CD4-positive, alpha-beta T cell (primary cell): ENCODE data around the gene LDAH. TPM values are rescaled to one million over a fixed set of nuclear protein-coding genes. Genes with fewer than 3 reads are reported as not detected.
A peak's percentile ranks its signal among the peaks of the same experiment; 100 is the strongest.
"Not testable (repeated sequence)": the region's sequence is repeated elsewhere in the genome, so short reads cannot be mapped to it uniquely, and the experiment has no call there.

Experiments used
- ATAC-seq: fragments of 200-7000 bp; cut with Tn5 transposase; one replicate; pipeline ENCODE4 v1.10.0; 2022; ENCODE audit warnings: mild to moderate bottlenecking; ENCODE audit not compliant: poor library complexity
- CTCF ChIA-PET: fragments of 350-600 bp; sonication (Branson Sonifier 250); formaldehyde crosslinking; loops from one replicate; lab custom pipeline; 2021; ENCODE audit warnings: antibody characterized with exemption, inconsistent platforms; lab: Charles Lee
- POLR2A ChIA-PET: fragments of 350-600 bp; sonication (Branson Sonifier 250); formaldehyde crosslinking; loops from one replicate; lab custom pipeline; 2021; ENCODE audit warnings: antibody characterized with exemption, inconsistent platforms; lab: Charles Lee
- DNase-seq, 14 experiments: peaks; one replicate each; pipeline ENCODE4 v3.0.0-alpha.2; 2013 to 2020; ENCODE audit warnings: mixed read lengths in 2 of 14
- H3K27ac ChIP-seq, 2 donors: one replicate each; pipeline versions ENCODE4 v1.5.1 to v1.7.0; 2013; ENCODE audit warnings: low read length in 2 of 2, low read depth in 1 of 2, mild to moderate bottlenecking in 1 of 2
- H3K27me3 ChIP-seq, 2 experiments: 1 replicate in 1 of 2; 2 replicates in 1 of 2; pipeline versions ENCODE4 v1.6.1 to v1.7.0; 2013; ENCODE audit warnings: low read length in 2 of 2, control low read depth in 1 of 2, mild to moderate bottlenecking in 1 of 2, moderate library complexity in 1 of 2; ENCODE audit not compliant: insufficient read depth in 2 of 2, control insufficient read depth in 1 of 2
- H3K36me3 ChIP-seq: one replicate; pipeline ENCODE4 v1.6.1; 2013; ENCODE audit warnings: low read length, control low read depth; ENCODE audit not compliant: insufficient read depth
- H3K4me1 ChIP-seq: one replicate; pipeline ENCODE4 v1.6.1; 2013; ENCODE audit warnings: low read length, control low read depth; ENCODE audit not compliant: insufficient read depth
- H3K4me3 ChIP-seq: one replicate; pipeline ENCODE4 v1.5.1; 2013; ENCODE audit warnings: mild to moderate bottlenecking, low read length, moderate library complexity
- H3K9me3 ChIP-seq, 2 experiments: 1 replicate in 1 of 2; 2 replicates in 1 of 2; pipeline versions ENCODE4 v1.6.1 to v1.7.0; 2013; ENCODE audit warnings: low read length in 2 of 2, mild to moderate bottlenecking in 2 of 2, control low read depth in 1 of 2, moderate library complexity in 1 of 2; ENCODE audit not compliant: control insufficient read depth in 1 of 2, insufficient read depth in 1 of 2
- H3K27ac Mint-ChIP-seq: one replicate; pipeline ENCODE4 v1.8.0; 2020; ENCODE audit warnings: mixed read lengths
- H3K27me3 Mint-ChIP-seq: one replicate; pipeline ENCODE4 v1.8.0; 2021; ENCODE audit warnings: mixed read lengths
- H3K36me3 Mint-ChIP-seq: one replicate; pipeline ENCODE4 v1.8.0; 2021; ENCODE audit warnings: low read depth, mixed read lengths
- H3K4me1 Mint-ChIP-seq: one replicate; pipeline ENCODE4 v1.8.0; 2021; ENCODE audit warnings: low read depth, mixed read lengths
- H3K4me3 Mint-ChIP-seq: one replicate; pipeline ENCODE4 v1.8.0; 2020; ENCODE audit warnings: mild to moderate bottlenecking, mixed read lengths
- H3K9me3 Mint-ChIP-seq: one replicate; pipeline ENCODE4 v1.8.0; 2020; ENCODE audit warnings: mixed read lengths
- CTCF ChIP-seq: fragments of 200-600 bp; IDR thresholded peaks from one replicate; pipeline ENCODE4 v1.8.0; 2022; ENCODE audit warnings: antibody characterized with exemption, mild to moderate bottlenecking
- intact Hi-C, 2 experiments: fragments of 100-400 bp; cut with DNase I in 1 of 2; cut with micrococcal nuclease in 1 of 2; formaldehyde crosslinking; loops; one replicate each; pipeline versions ENCODE4 v1.15.1 to v1.9.0; 2023 to 2025; cut with DNase I, micrococcal nuclease
- total RNA-seq, 174 experiments: library from RNA in 2 of 174; stranded (reverse) in 2 of 174; gene quantifications; one replicate each; pipeline ENCODE4 v1.2.3 and lab custom pipeline; 2021 to 2026

LDAH gene
- total RNA-seq, 2 experiments from 2014 or later: 6.5 to 7.2 TPM

GRCh38 chr2:20796374-20796791, 26.5 kb downstream of the LDAH start:
- no peak for DNase-seq
- POLR2A ChIA-PET: no interaction called here
- Histone ChIP-seq H3K36me3 (peaks cover 12% of the 10 kb centered on the region), H3K9me3 (no peaks in the 10 kb centered on the region), H3K4me3 (no peak overlapping the region), H3K4me1 (no peaks in the 10 kb centered on the region), H3K27me3 (no peaks in the 10 kb centered on the region), H3K27ac (no peak overlapping the region)
- intact Hi-C loops: no loop called here
- no peak for TF ChIP-seq CTCF
- CTCF ChIA-PET: no interaction called here
- Mint-ChIP-seq H3K27me3 (no peaks in the 10 kb centered on the region), H3K36me3 (peaks cover 89% of the 10 kb centered on the region), H3K4me3 (no peak overlapping the region), H3K27ac (no peak overlapping the region), H3K9me3 (peaks cover 4% of the 10 kb centered on the region), H3K4me1 (peaks cover 16% of the 10 kb centered on the region)
- no peak for ATAC-seq

- intact Hi-C loops, H3K9me3 Mint-ChIP-seq, H3K4me3 ChIP-seq, ATAC-seq, CTCF ChIA-PET, H3K4me3 Mint-ChIP-seq, H3K27ac Mint-ChIP-seq, POLR2A ChIA-PET, H3K9me3 ChIP-seq, H3K4me1 Mint-ChIP-seq, H3K27ac ChIP-seq, H3K4me1 ChIP-seq, DNase-seq, H3K27me3 ChIP-seq, H3K27me3 Mint-ChIP-seq: not testable (repeated sequence)
- H3K36me3 ChIP-seq: peaks cover 21% of the 10 kb centered on the region
- peaks cover 94% of the 10 kb centered on the region for H3K36me3 Mint-ChIP-seq
Observed at GRCh38 chr2:20793944-20794343, 29.0 kb downstream of the LDAH start.

DNA sequence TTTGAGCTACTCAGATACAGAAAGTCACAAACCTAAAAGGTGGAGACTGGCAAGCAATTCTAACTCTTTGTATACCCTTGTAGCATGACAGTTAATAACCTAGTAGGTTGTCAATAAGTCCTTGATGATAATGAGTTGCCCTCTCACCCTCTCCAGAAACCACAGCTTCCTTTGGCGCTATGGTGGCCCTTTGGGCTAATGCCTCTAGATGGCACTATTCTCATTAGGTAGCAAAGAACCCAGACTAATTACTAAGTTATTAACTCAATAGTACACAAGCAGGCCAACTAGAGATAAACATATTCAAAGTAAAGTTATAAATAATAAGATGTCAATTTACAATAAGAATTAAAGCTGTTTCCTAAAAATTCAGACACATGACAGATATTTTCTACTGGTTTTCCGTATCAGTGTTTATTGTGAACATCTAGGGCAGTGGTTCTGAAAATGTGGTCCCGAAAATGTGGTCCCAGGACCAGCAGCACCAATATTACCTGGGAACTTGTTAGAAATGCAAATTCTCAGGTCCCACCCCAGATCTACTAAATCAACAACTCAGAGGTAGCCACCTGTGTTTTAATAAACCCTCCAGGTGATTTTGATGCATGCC, 41.1 kb downstream of the LDAH start:
- DNase-seq (peak in 5 of 14 experiments; percentile 3 to 39 (median 29)), ATAC-seq (no peak)
- Mint-ChIP-seq H3K4me1 (no peaks in the 10 kb centered on the region), H3K36me3 (peaks cover 37% of the 10 kb centered on the region), H3K27ac (no peak overlapping the region), H3K9me3 (no peaks in the 10 kb centered on the region), H3K4me3 (no peak overlapping the region), H3K27me3 (no peaks in the 10 kb centered on the region)
- no peaks in the 10 kb centered on the region for H3K4me1 ChIP-seq
- H3K4me3 ChIP-seq: no peak overlapping the region
- H3K9me3 ChIP-seq: no peaks in the 10 kb centered on the region
- peaks cover 5% of the 10 kb centered on the region for H3K36me3 ChIP-seq
- TF ChIP-seq CTCF: peak; percentile 46
- intact Hi-C loops: loop anchor here (1.0 to 2.0 kb wide), 2 partner anchors 181 to 182 kb away; no protein-coding TSS in a partner anchor
- POLR2A ChIA-PET: no interaction called here
- no peak overlapping the region for H3K27ac ChIP-seq
- CTCF ChIA-PET: interaction anchor here (0.6 to 2.3 kb wide), 4 partner anchors 10 to 181 kb away, joined by 3 to 16 read pairs (median 4); no protein-coding TSS in a partner anchor
- no peaks in the 10 kb centered on the region for H3K27me3 ChIP-seq

- Histone ChIP-seq H3K4me1 (no peaks in the 10 kb centered on the region), H3K27ac (no peak overlapping the region), H3K4me3 (no peak overlapping the region), H3K9me3 (peaks cover 0 to 10% of the 10 kb centered on the region in 2 experiments), H3K27me3 (no peaks in the 10 kb centered on the region), H3K36me3 (peaks cover 16% of the 10 kb centered on the region)
- Mint-ChIP-seq H3K36me3 (peaks cover 68% of the 10 kb centered on the region), H3K4me1 (no peaks in the 10 kb centered on the region), H3K4me3 (no peak overlapping the region), H3K27me3 (no peaks in the 10 kb centered on the region), H3K27ac (no peak overlapping the region), H3K9me3 (no peaks in the 10 kb centered on the region)
- ATAC-seq (no peak), DNase-seq (no peak)
- ChIA-PET CTCF (interaction anchor here (1.2 kb wide), 1 partner anchor 11 kb away, joined by 6 read pairs; no protein-coding TSS in a partner anchor), POLR2A (no interaction called here)
- intact Hi-C loops: no loop called here
- no peak for TF ChIP-seq CTCF
Observed at GRCh38 chr2:20771299-20771698, 51.6 kb downstream of the LDAH start.
